H1 (cell line): ENCODE results near the gene EIF5A2. TPM values are rescaled to one million over a fixed set of nuclear protein-coding genes. Genes with fewer than 3 reads are reported as not detected.

ENCODE experiments used
- CTCF ChIA-PET: fragments of 300-600 bp; sonication (Branson Sonifier 250); formaldehyde crosslinking; loops from one replicate; lab custom pipeline; 2021; ENCODE audit not compliant: partially characterized antibody; lab: Charles Lee
- POLR2A ChIA-PET: fragments of 300-600 bp; sonication (Branson Sonifier 250); formaldehyde crosslinking; loops from one replicate; lab custom pipeline; 2021; ENCODE audit warnings: inconsistent platforms; ENCODE audit not compliant: partially characterized antibody; lab: Charles Lee
- DNase-seq, 2 experiments: peaks; one replicate each; pipeline versions ENCODE4 v3.0.0 to v3.0.0-alpha.2; 2010 to 2022; ENCODE audit warnings: low spot score in 2 of 2, low read depth in 1 of 2, mixed read lengths in 1 of 2
- FAIRE-seq: peaks from 2 replicates; lab custom pipeline; 2011; peaks lifted over from hg19 to GRCh38; lab: Jason Lieb, UNC
- H2AFZ ChIP-seq: 2 replicates; pipeline ENCODE4 v1.8.1; 2012; ENCODE audit warnings: low read length, inconsistent platforms
- H2AK5ac ChIP-seq: 2 replicates; pipeline ENCODE4 v1.6.1; 2013; ENCODE audit warnings: low read depth, low read length
- H2BK120ac ChIP-seq: replicated peaks from 2 replicates; pipeline ENCODE3; 2013; ENCODE audit warnings: low read depth, low read length, inconsistent platforms
- H2BK12ac ChIP-seq: 2 replicates; pipeline ENCODE4 v1.6.1; 2013; ENCODE audit warnings: low read depth, low read length
- H2BK15ac ChIP-seq: 2 replicates; pipeline ENCODE4 v1.6.1; 2013; ENCODE audit warnings: low read length
- H2BK20ac ChIP-seq: 2 replicates; pipeline ENCODE4 v1.6.1; 2013; ENCODE audit warnings: low read length
- H2BK5ac ChIP-seq: 2 replicates; pipeline ENCODE4 v1.6.1; 2013; ENCODE audit warnings: low read depth, low read length
- H3K14ac ChIP-seq: 2 replicates; pipeline ENCODE4 v1.6.1; 2013; ENCODE audit warnings: inconsistent platforms; ENCODE audit not compliant: insufficient read length
- H3K18ac ChIP-seq: 2 replicates; pipeline ENCODE4 v1.6.1; 2013; ENCODE audit warnings: low read length; ENCODE audit errors: extremely low read depth
- H3K23ac ChIP-seq: 2 replicates; pipeline ENCODE4 v1.6.1; 2013; ENCODE audit warnings: inconsistent platforms; ENCODE audit not compliant: insufficient read length
- H3K23me2 ChIP-seq: 2 replicates; pipeline ENCODE4 v1.6.1; 2013; ENCODE audit warnings: low read depth, low read length
- H3K27ac ChIP-seq: 2 replicates; pipeline ENCODE4 v1.6.1; 2011; ENCODE audit warnings: low read depth, low read length, inconsistent platforms
- H3K27me3 ChIP-seq, 4 experiments: replicated peaks in 1 of 4; 1 replicate in 1 of 4; 2 replicates in 3 of 4; pipeline versions ENCODE4 v1.6.1 to v1.8.1; 2011 to 2013; ENCODE audit warnings: low read length in 3 of 4, mild to moderate bottlenecking in 3 of 4, inconsistent platforms in 2 of 4, mixed read lengths in 2 of 4, moderate library complexity in 1 of 4; ENCODE audit not compliant: control insufficient read depth in 3 of 4, insufficient read depth in 3 of 4; ENCODE audit errors: extremely low read depth in 1 of 4
- H3K36me3 ChIP-seq, 4 experiments: 2 replicates each; pipeline versions ENCODE4 v1.6.1 to v1.8.1; 2011 to 2013; ENCODE audit warnings: mild to moderate bottlenecking in 4 of 4, low read length in 3 of 4, moderate library complexity in 2 of 4, control low read depth in 1 of 4, inconsistent platforms in 1 of 4; ENCODE audit not compliant: insufficient read depth in 4 of 4, control insufficient read depth in 2 of 4
- H3K4ac ChIP-seq: replicated peaks from 2 replicates; pipeline ENCODE3; 2013; ENCODE audit warnings: low read length, low read depth, mixed read lengths, inconsistent platforms; ENCODE audit not compliant: insufficient read length
- H3K4me1 ChIP-seq, 4 experiments: replicated peaks in 1 of 4; 1 replicate in 1 of 4; 2 replicates in 3 of 4; pipeline versions ENCODE4 v1.6.1 to v1.8.1; 2011 to 2013; ENCODE audit warnings: low read length in 3 of 4, inconsistent platforms in 2 of 4, mixed read lengths in 1 of 4; ENCODE audit not compliant: insufficient read depth in 4 of 4, control insufficient read depth in 3 of 4
- H3K4me2 ChIP-seq, 2 experiments: 2 replicates each; pipeline versions ENCODE4 v1.6.1 to v1.8.1; 2011 to 2013; ENCODE audit warnings: low read depth in 2 of 2, low read length in 2 of 2, control low read depth in 1 of 2, inconsistent platforms in 1 of 2, mild to moderate bottlenecking in 1 of 2; ENCODE audit not compliant: insufficient read depth in 1 of 2
- H3K4me3 ChIP-seq, 4 experiments: fragments of 200-600, 300-600 bp in 1 of 4; sonication (generic), shearing (Covaris generic), sonication (Bioruptor Twin) in 1 of 4; 2 replicates each; pipeline versions ENCODE4 v1.5.1 to v1.8.1; 2011 to 2016; ENCODE audit warnings: low read length in 4 of 4, low read depth in 3 of 4, control low read depth in 2 of 4, inconsistent platforms in 2 of 4, mild to moderate bottlenecking in 2 of 4, mixed read lengths in 1 of 4, moderate library complexity in 1 of 4; ENCODE audit not compliant: insufficient read depth in 2 of 4; ENCODE audit errors: extremely low read depth in 1 of 4
- H3K56ac ChIP-seq: replicated peaks from 2 replicates; pipeline ENCODE3; 2013; ENCODE audit warnings: low read depth, mild to moderate bottlenecking, mixed read lengths, low read length, inconsistent platforms; ENCODE audit not compliant: insufficient read length
- H3K79me1 ChIP-seq: 2 replicates; pipeline ENCODE4 v1.6.1; 2013; ENCODE audit warnings: low read depth, low read length, control low read depth
- H3K79me2 ChIP-seq, 2 experiments: 2 replicates each; pipeline versions ENCODE4 v1.6.1 to v1.8.1; 2012 to 2013; ENCODE audit warnings: low read length in 2 of 2, mild to moderate bottlenecking in 2 of 2, inconsistent platforms in 1 of 2; ENCODE audit not compliant: insufficient read depth in 2 of 2, control insufficient read depth in 1 of 2
- H3K9ac ChIP-seq, 4 experiments: replicated peaks in 1 of 4; 1 replicate in 1 of 4; 2 replicates in 3 of 4; pipeline versions ENCODE4 v1.6.1 to v1.8.1; 2011 to 2013; ENCODE audit warnings: low read depth in 3 of 4, low read length in 3 of 4, control low read depth in 2 of 4, mild to moderate bottlenecking in 2 of 4, moderate library complexity in 2 of 4, inconsistent platforms in 1 of 4; ENCODE audit errors: extremely low read depth in 1 of 4
- H3K9me3 ChIP-seq, 2 experiments: 2 replicates each; pipeline versions ENCODE4 v1.6.1 to v1.8.1; 2012 to 2013; ENCODE audit warnings: mild to moderate bottlenecking in 2 of 2, moderate library complexity in 2 of 2, control low read depth in 1 of 2, inconsistent platforms in 1 of 2, low read depth in 1 of 2, low read length in 1 of 2, mixed read lengths in 1 of 2; ENCODE audit not compliant: insufficient read depth in 2 of 2
- H4K20me1 ChIP-seq, 2 experiments: replicated peaks in 1 of 2; 2 replicates each; pipeline versions ENCODE3 to v1.8.1; 2011 to 2013; ENCODE audit warnings: inconsistent platforms in 2 of 2, low read length in 2 of 2, mild to moderate bottlenecking in 1 of 2; ENCODE audit not compliant: insufficient read depth in 2 of 2, control insufficient read depth in 1 of 2
- H4K5ac ChIP-seq: 2 replicates; pipeline ENCODE4 v1.6.1; 2013; ENCODE audit warnings: low read length, low read depth, mixed read lengths, inconsistent platforms; ENCODE audit not compliant: insufficient read length
- H4K8ac ChIP-seq: 2 replicates; pipeline ENCODE4 v1.8.0; 2013; ENCODE audit warnings: mild to moderate bottlenecking, moderate library complexity, low read length, inconsistent platforms; ENCODE audit not compliant: insufficient read depth; ENCODE audit errors: extremely low read depth
- H4K91ac ChIP-seq: replicated peaks from 2 replicates; pipeline ENCODE3; 2013; ENCODE audit warnings: low read length, mixed read lengths, inconsistent platforms; ENCODE audit not compliant: insufficient read length
- ASH2L ChIP-seq: fragments of 200-600, 300-600 bp; sonication (generic); IDR thresholded peaks from one replicate; pipeline ENCODE4 v1.7.1; 2017; ENCODE audit warnings: low read length
- BCL11A ChIP-seq, 2 experiments: IDR thresholded peaks; one replicate each; pipeline ENCODE4 v1.6.1; 2011; ENCODE audit warnings: low read depth in 2 of 2, low read length in 2 of 2, mild to moderate bottlenecking in 2 of 2
- EP300 ChIP-seq, 2 experiments: IDR thresholded peaks; 1 replicate in 1 of 2; 2 replicates in 1 of 2; pipeline ENCODE4 v1.6.1; 2011 to 2012; ENCODE audit warnings: low read depth in 2 of 2, low read length in 2 of 2, mild to moderate bottlenecking in 2 of 2, borderline replicate concordance in 1 of 2, inconsistent platforms in 1 of 2, moderate library complexity in 1 of 2
- KDM5A ChIP-seq: fragments of 200-600 bp; IDR thresholded peaks from 2 replicates; pipeline ENCODE4 v1.7.1; 2012; ENCODE audit warnings: mild to moderate bottlenecking, low read length, inconsistent platforms, mixed read lengths
- POU5F1 ChIP-seq: IDR thresholded peaks from 2 replicates; pipeline ENCODE4 v1.6.1; 2011; ENCODE audit warnings: low read depth, mild to moderate bottlenecking, low read length, moderate library complexity
- WGBS, 2 experiments: shearing (Covaris generic) in 1 of 2; methylation state at CpG; one replicate each; pipeline versions ENCODE4 v1.1.6 to v1.1.7; 2013 to 2015; ENCODE audit warnings: low lambda C conversion rate in 2 of 2, mixed read lengths in 2 of 2, inconsistent platforms in 1 of 2, low coverage in 1 of 2, missing lambda C conversion rate in 1 of 2; ENCODE audit not compliant: insufficient replicate concordance in 2 of 2, insufficient coverage in 1 of 2, insufficient read length in 1 of 2; ENCODE audit errors: extremely low coverage in 1 of 2, missing lambda C conversion rate in 1 of 2; 5-methylcytosine and 5-hydroxymethylcytosine counted together
- polyA plus RNA-seq, 7 experiments: library from polyadenylated mRNA; depleted of rRNA in 3 of 7; stranded (reverse) in 5 of 7; unstranded in 2 of 7; fragments of >200 nt in 5 of 7; fragments of 200-250 nt in 2 of 7; gene quantifications; 1 replicate in 5 of 7; 2 replicates in 1 of 7; 4 replicates in 1 of 7; pipeline versions ENCODE4 v1.2.1 to v1.2.3, GENCODE V29; 2011 to 2013; ENCODE audit warnings: missing spikeins in 2 of 7, mixed read lengths in 2 of 7
- total RNA-seq: library from RNA; stranded (reverse); fragmentation: NEBNext Ultra II Directional; extraction: Animal tissue kit (Norgen Biotek cat#: 25700); gene quantifications from 2 replicates; pipeline ENCODE4 v1.2.1, GENCODE V29; 2021
- TF ChIP-seq, protein P1 (sequence below), 3 experiments: IDR thresholded peaks; 1 replicate in 2 of 3; 2 replicates in 1 of 3; pipeline versions ENCODE4 v1.5.1 to v1.6.1; 2011; ENCODE audit warnings: low read length in 3 of 3, mild to moderate bottlenecking in 3 of 3, inconsistent platforms in 2 of 3, low read depth in 1 of 3, moderate library complexity in 1 of 3; ENCODE audit not compliant: insufficient read depth in 1 of 3; ENCODE audit errors: control extremely low read depth in 1 of 3
- TF ChIP-seq, protein P2 (sequence below): IDR thresholded peaks from 2 replicates; pipeline ENCODE4 v1.6.1; 2012; ENCODE audit warnings: inconsistent platforms

Gene EIF5A2
- total and polyA plus RNA-seq, 2 of the 8 experiments (the other 6 are each of a cell fraction or from before 2014, with no cell fraction given): 1.5 to 15.0 TPM

DNA sequence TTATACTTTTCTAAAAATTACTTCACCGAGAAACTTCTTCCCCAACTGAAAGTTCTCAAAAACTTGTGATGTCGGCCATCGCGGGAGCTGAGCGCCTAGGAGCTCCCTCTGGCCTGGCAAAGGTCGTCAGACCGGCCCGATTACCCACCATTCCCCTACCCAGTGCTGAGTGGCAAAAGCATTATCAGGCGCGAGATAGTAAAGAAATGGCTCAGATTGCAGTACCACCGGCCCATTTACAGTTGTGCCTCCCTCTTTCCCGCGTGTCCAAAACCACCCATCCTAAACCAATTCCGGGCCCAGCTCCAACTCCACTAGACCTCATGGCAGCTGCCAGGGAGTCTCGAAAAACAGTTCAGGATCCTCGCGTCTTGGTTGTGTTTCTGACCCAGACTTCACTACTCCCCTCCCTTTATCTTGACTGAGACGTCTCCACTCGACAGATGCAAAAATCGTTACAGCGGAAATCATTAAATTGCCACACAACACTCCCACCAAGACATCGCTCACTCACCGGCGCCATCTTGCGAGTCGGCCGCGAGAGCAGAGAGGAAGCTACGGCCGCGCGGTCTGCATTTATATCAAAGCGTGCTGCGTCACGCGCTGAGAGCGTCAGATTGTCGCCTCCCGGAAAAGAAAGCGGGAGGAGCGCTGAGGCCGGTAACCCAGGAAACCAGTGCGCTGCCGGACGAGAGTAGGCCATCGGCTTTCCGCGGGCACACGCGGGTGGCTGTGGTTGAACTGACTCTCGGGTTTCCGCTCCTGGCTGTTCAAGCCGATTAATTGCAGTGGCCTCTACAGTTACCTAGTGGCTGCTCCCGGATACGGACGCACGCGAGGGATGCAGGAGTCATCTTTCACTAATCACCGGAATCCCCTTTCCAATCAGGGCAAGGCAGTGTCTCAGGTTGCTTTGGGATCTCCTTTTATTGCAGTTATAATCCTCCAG, 38.5 kb downstream of the EIF5A2 start, which contains the start of gene RPL22L1:
Gene RPL22L1, minus strand, starts transcription at position 551 of the 949 bp plus-strand sequence. Its CDS starts 28 bp downstream, at position 523.
- H3K4me2 ChIP-seq: peak within 1 kb of the TSS; percentile 64 to 77
- H3K18ac ChIP-seq: peak within 1 kb of the TSS; percentile 20
- peak within 1 kb of the TSS; percentile 41; the same call in 1 of the 2 replicates for H2BK12ac ChIP-seq
- peak within 1 kb of the TSS; percentile 73 for H2AFZ ChIP-seq
- H3K79me1 ChIP-seq: no peaks in the 10 kb centered on the region
- H4K5ac ChIP-seq: peak within 1 kb of the TSS; percentile 92
- H3K14ac ChIP-seq: no peak within 1 kb of the TSS
- peak within 1 kb of the TSS; percentile 91 to 99 (median 98) for H3K9ac ChIP-seq
- FAIRE-seq (peak; percentile 57), DNase-seq (peak; percentile 77 to 90)
- H2BK120ac ChIP-seq: no peak within 1 kb of the TSS
- peak within 1 kb of the TSS; percentile 52 for H4K91ac ChIP-seq
- H4K20me1 ChIP-seq: peaks cover 2 to 5% of the 10 kb centered on the region in 2 experiments
- H3K23ac ChIP-seq: no peak within 1 kb of the TSS
- peak within 1 kb of the TSS; percentile 95 for H4K8ac ChIP-seq
- peaks cover 5 to 25% of the 10 kb centered on the region in 2 experiments; a peak in 3 of 4 replicates for H3K79me2 ChIP-seq
- peak within 1 kb of the TSS; percentile 97 for H3K27ac ChIP-seq
- peak within 1 kb of the TSS; percentile 80 to 93 (median 86) for H3K4me3 ChIP-seq
- H3K27me3 ChIP-seq: no peaks in the 10 kb centered on the region
- peaks cover 0 to 6% (median 2%) of the 10 kb centered on the region in 4 experiments; a peak in 5 of 7 replicates for H3K4me1 ChIP-seq
- H3K36me3 ChIP-seq: peaks cover 6 to 36% (median 22%) of the 10 kb centered on the region in 4 experiments
- WGBS, 2 experiments: 1% methylated on average over 59 of the region's 59 CpGs; no CpG with 5 or more reads in 1 of the 2 experiments
- peak within 1 kb of the TSS; percentile 34 for H3K4ac ChIP-seq
- ChIA-PET POLR2A (interaction anchor here (0.6 to 4.0 kb wide), 26 partner anchors 12 to 513 kb away, joined by 3 to 32 read pairs (median 4); partner anchors contain the start of genes EIF5A2 and SKIL), CTCF (interaction anchor here (1.2 to 1.5 kb wide), 2 partner anchors 16 to 1084 kb away, joined by 3 to 4 read pairs; no protein-coding TSS in a partner anchor)
- H3K56ac ChIP-seq: peak within 1 kb of the TSS; percentile 94
- no peaks in the 10 kb centered on the region for H3K23me2 ChIP-seq
- no peak within 1 kb of the TSS for H2BK15ac ChIP-seq
- no peak within 1 kb of the TSS for H2AK5ac ChIP-seq
- H2BK20ac ChIP-seq: no peak within 1 kb of the TSS
- H3K9me3 ChIP-seq: no peaks in the 10 kb centered on the region
- H2BK5ac ChIP-seq: peak within 1 kb of the TSS; percentile 92
- TF ChIP-seq EP300 (IDR thresholded peaks at IDR 0.05; ENCODE audit: borderline replicate concordance in 1 of 2, low read depth in 2 of 2, low read length in 2 of 2) (peak in 1 of 2 experiments; percentile 4; a peak in 1 of 3 replicates), KDM5A (peak; percentile 76), BCL11A (IDR thresholded peaks at IDR 0.05; ENCODE audit: low read depth in 2 of 2, low read length in 2 of 2) (no peak), POU5F1 (no peak), ASH2L (peak; percentile 80)
- TF ChIP-seq, protein P1, sequence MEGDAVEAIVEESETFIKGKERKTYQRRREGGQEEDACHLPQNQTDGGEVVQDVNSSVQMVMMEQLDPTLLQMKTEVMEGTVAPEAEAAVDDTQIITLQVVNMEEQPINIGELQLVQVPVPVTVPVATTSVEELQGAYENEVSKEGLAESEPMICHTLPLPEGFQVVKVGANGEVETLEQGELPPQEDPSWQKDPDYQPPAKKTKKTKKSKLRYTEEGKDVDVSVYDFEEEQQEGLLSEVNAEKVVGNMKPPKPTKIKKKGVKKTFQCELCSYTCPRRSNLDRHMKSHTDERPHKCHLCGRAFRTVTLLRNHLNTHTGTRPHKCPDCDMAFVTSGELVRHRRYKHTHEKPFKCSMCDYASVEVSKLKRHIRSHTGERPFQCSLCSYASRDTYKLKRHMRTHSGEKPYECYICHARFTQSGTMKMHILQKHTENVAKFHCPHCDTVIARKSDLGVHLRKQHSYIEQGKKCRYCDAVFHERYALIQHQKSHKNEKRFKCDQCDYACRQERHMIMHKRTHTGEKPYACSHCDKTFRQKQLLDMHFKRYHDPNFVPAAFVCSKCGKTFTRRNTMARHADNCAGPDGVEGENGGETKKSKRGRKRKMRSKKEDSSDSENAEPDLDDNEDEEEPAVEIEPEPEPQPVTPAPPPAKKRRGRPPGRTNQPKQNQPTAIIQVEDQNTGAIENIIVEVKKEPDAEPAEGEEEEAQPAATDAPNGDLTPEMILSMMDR (IDR thresholded peaks at IDR 0.05; ENCODE audit: control extremely low read depth in 1 of 3, insufficient read depth in 1 of 3, low read depth in 1 of 3, low read length in 3 of 3): peak in 2 of 3 experiments; percentile 2 to 8; a peak in 2 of 4 replicates
- TF ChIP-seq, protein P2, sequence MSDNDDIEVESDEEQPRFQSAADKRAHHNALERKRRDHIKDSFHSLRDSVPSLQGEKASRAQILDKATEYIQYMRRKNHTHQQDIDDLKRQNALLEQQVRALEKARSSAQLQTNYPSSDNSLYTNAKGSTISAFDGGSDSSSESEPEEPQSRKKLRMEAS: peak; percentile 82; the same call in 1 of the 2 replicates
